Spinal cord (tissue), 10 donors: Measurements from ENCODE around the gene EGFL8. TPM values are rescaled to one million over a fixed set of nuclear protein-coding genes. Genes with fewer than 3 reads are reported as not detected.

Source experiments
- DNase-seq, 6 donors: peaks; one replicate each; pipeline versions ENCODE4 v3.0.0 to v3.0.0-alpha.2; 2013 to 2015; ENCODE audit warnings: low spot score in 6 of 6, low read depth in 4 of 6
- H3K27ac ChIP-seq: one replicate; pipeline ENCODE4 v1.5.1; 2013; ENCODE audit warnings: low read depth, low read length, control low read depth
- H3K27me3 ChIP-seq: one replicate; pipeline ENCODE4 v1.6.1; 2013; ENCODE audit warnings: low read length; ENCODE audit not compliant: control insufficient read depth, insufficient read depth
- H3K36me3 ChIP-seq: one replicate; pipeline ENCODE4 v1.6.1; 2013; ENCODE audit warnings: low read length; ENCODE audit not compliant: control insufficient read depth, insufficient read depth
- H3K4me1 ChIP-seq: one replicate; pipeline ENCODE4 v1.6.1; 2013; ENCODE audit warnings: low read length; ENCODE audit not compliant: control insufficient read depth, insufficient read depth
- H3K4me3 ChIP-seq: one replicate; pipeline ENCODE4 v1.5.1; 2013; ENCODE audit warnings: low read depth, low read length, control low read depth
- H3K9me3 ChIP-seq: one replicate; pipeline ENCODE4 v1.6.1; 2013; ENCODE audit warnings: low read length; ENCODE audit not compliant: control insufficient read depth, insufficient read depth
- WGBS: methylation state at CpG from one replicate; pipeline ENCODE4 v1.1.5; 2013; ENCODE audit warnings: missing lambda C conversion rate; ENCODE audit not compliant: insufficient coverage; 5-methylcytosine and 5-hydroxymethylcytosine counted together
- polyA plus RNA-seq, 2 donors: library from polyadenylated mRNA; unstranded; fragments of 120-200 nt; gene quantifications; one replicate each; pipeline ENCODE4 v1.2.1, GENCODE V29; 2013; ENCODE audit not compliant: insufficient read length in 2 of 2
- total RNA-seq, 2 donors: library from RNA; depleted of rRNA in 1 of 2; stranded (reverse); fragments of 120-200 nt in 1 of 2; fragments of >200 nt in 1 of 2; gene quantifications; one replicate each; pipeline versions ENCODE4 v1.2.3 to v1.2.4, GENCODE V29; 2013 to 2014
- donor health status: healthy.

EGFL8 gene
- total and polyA plus RNA-seq, 4 donors, result 28.4 to 124 (median 57.3) TPM

GRCh38 chr6:32127409-32127716 is 37.0 kb upstream of the EGFL8 start:
- H3K27ac ChIP-seq, result peak overlapping the region; percentile 99
- H3K4me3 ChIP-seq, result peak overlapping the region; percentile 99
- no peaks in the 10 kb centered on the region for H3K9me3 ChIP-seq
- H3K4me1 ChIP-seq, result peaks cover 31% of the 10 kb centered on the region
- DNase-seq, result no peak
- H3K36me3 ChIP-seq, result peaks cover 38% of the 10 kb centered on the region
- 5% methylated on average over 9 of the region's 9 CpGs for WGBS
- no peaks in the 10 kb centered on the region for H3K27me3 ChIP-seq

GRCh38 chr6:32127717-32128592 is 36.4 kb upstream of the EGFL8 start, which contains the start of gene ATF6B:
Gene ATF6B, minus strand, starts transcription at chr6:32128246. Its CDS starts 39 bp downstream, at chr6:32128207.
- Histone ChIP-seq H3K36me3 (peaks cover 32% of the 10 kb centered on the region), H3K4me3 (peak within 1 kb of the TSS; percentile 99), H3K27ac (peak within 1 kb of the TSS; percentile 99), H3K9me3 (no peaks in the 10 kb centered on the region), H3K27me3 (no peaks in the 10 kb centered on the region), H3K4me1 (peaks cover 31% of the 10 kb centered on the region)
- DNase-seq, result peak; percentile 88 to 100 (median 98)
- WGBS, result under 1% methylated on average over 38 of the region's 44 CpGs

- WGBS, result 85% methylated on average over 13 of the region's 13 CpGs
- DNase-seq, result no peak
- H3K4me1 ChIP-seq, result peaks cover 31% of the 10 kb centered on the region
- H3K27ac ChIP-seq, result peak overlapping the region; percentile 99
- H3K4me3 ChIP-seq, result peak overlapping the region; percentile 99
- H3K36me3 ChIP-seq, result peaks cover 23% of the 10 kb centered on the region
- H3K27me3 ChIP-seq, result no peaks in the 10 kb centered on the region
- no peaks in the 10 kb centered on the region for H3K9me3 ChIP-seq
Measured at GRCh38 chr6:32128751-32129296, 35.6 kb upstream of the EGFL8 start.

- peaks cover 17% of the 10 kb centered on the region for H3K36me3 ChIP-seq
- DNase-seq, result peak in 1 of 6 donors; percentile 83
- H3K27me3 ChIP-seq, result no peaks in the 10 kb centered on the region
- peaks cover 31% of the 10 kb centered on the region for H3K4me1 ChIP-seq
- no peaks in the 10 kb centered on the region for H3K9me3 ChIP-seq
- 40% methylated on average over 22 of the region's 22 CpGs for WGBS
- peak overlapping the region; percentile 88 for H3K27ac ChIP-seq
- H3K4me3 ChIP-seq, result peak overlapping the region; percentile 78
Measured at GRCh38 chr6:32129297-32130088, 34.9 kb upstream of the EGFL8 start.

- Histone ChIP-seq H3K9me3 (no peaks in the 10 kb centered on the region), H3K4me1 (peaks cover 31% of the 10 kb centered on the region), H3K27ac (no peak overlapping the region), H3K27me3 (no peaks in the 10 kb centered on the region), H3K4me3 (no peak overlapping the region), H3K36me3 (peaks cover 2% of the 10 kb centered on the region)
- 86% methylated on average over 4 of the region's 14 CpGs for WGBS
- no peak for DNase-seq
Measured at GRCh38 chr6:32131439-32131948, 32.9 kb upstream of the EGFL8 start.

- Histone ChIP-seq H3K4me3 (no peak overlapping the region), H3K27me3 (no peaks in the 10 kb centered on the region), H3K4me1 (peaks cover 27% of the 10 kb centered on the region), H3K9me3 (no peaks in the 10 kb centered on the region), H3K36me3 (no peaks in the 10 kb centered on the region), H3K27ac (no peak overlapping the region)
- DNase-seq, result no peak
Measured at GRCh38 chr6:32132110-32132509, 32.3 kb upstream of the EGFL8 start.

- Histone ChIP-seq H3K36me3 (no peaks in the 10 kb centered on the region), H3K4me3 (no peak overlapping the region), H3K27ac (no peak overlapping the region), H3K4me1 (peaks cover 16% of the 10 kb centered on the region), H3K27me3 (no peaks in the 10 kb centered on the region), H3K9me3 (no peaks in the 10 kb centered on the region)
- no peak for DNase-seq
- WGBS, result no CpG with 5 or more reads among the region's 4 CpGs
Measured at GRCh38 chr6:32133786-32134185, 30.6 kb upstream of the EGFL8 start.

- H3K4me1 ChIP-seq, result no peaks in the 10 kb centered on the region
- no peak for DNase-seq
- H3K27ac ChIP-seq, result no peak overlapping the region
- no peaks in the 10 kb centered on the region for H3K27me3 ChIP-seq
- H3K4me3 ChIP-seq, result no peak overlapping the region
- no peaks in the 10 kb centered on the region for H3K9me3 ChIP-seq
- no peaks in the 10 kb centered on the region for H3K36me3 ChIP-seq
Measured at GRCh38 chr6:32137454-32137853, 26.9 kb upstream of the EGFL8 start.

- no peak for DNase-seq
Measured at GRCh38 chr6:32139590-32139989, 24.8 kb upstream of the EGFL8 start.

More at GRCh38 chr6:32139590-32139989, 24.8 kb upstream of the EGFL8 start:
- H3K27ac ChIP-seq, result no peak overlapping the region
- no peaks in the 10 kb centered on the region for H3K27me3 ChIP-seq
- H3K4me1 ChIP-seq, result no peaks in the 10 kb centered on the region
- H3K36me3 ChIP-seq, result no peaks in the 10 kb centered on the region
- H3K9me3 ChIP-seq, result no peaks in the 10 kb centered on the region
- 38% methylated on average over 2 of the region's 5 CpGs for WGBS
- no peak overlapping the region for H3K4me3 ChIP-seq
